CD14-positive monocyte (primary cell): Measurements from ENCODE around the gene CD226. TPM values are rescaled to one million over a fixed set of nuclear protein-coding genes. Genes with fewer than 3 reads are reported as not detected.

Experiments used
- DNase-seq, 3 donors: peaks; one replicate each; pipeline ENCODE4 v3.0.0-alpha.2; 2011 to 2022
- H2AFZ ChIP-seq: 2 replicates; pipeline ENCODE4 v1.6.0; 2012; ENCODE audit warnings: mild to moderate bottlenecking, low read depth, low read length, inconsistent platforms; ENCODE audit not compliant: insufficient read depth, poor library complexity, severe bottlenecking
- H3K27ac ChIP-seq, 2 donors: 1 replicate in 1 of 2; 2 replicates in 1 of 2; pipeline ENCODE4 v1.5.1; 2012 to 2013; ENCODE audit warnings: low read length in 2 of 2, control low read depth in 1 of 2, inconsistent platforms in 1 of 2, low read depth in 1 of 2, mild to moderate bottlenecking in 1 of 2
- H3K27me3 ChIP-seq, 2 donors: one replicate each; pipeline versions ENCODE4 v1.6.0 to v1.6.1; 2011 to 2013; ENCODE audit warnings: low read length in 2 of 2; ENCODE audit not compliant: control insufficient read depth in 2 of 2, insufficient read depth in 2 of 2
- H3K36me3 ChIP-seq, 2 donors: replicated peaks in 1 of 2; 1 replicate in 1 of 2; 2 replicates in 1 of 2; pipeline versions ENCODE4 v1.5.1 to v1.6.1; 2012 to 2013; ENCODE audit warnings: low read length in 2 of 2, control low read depth in 1 of 2, inconsistent platforms in 1 of 2, mild to moderate bottlenecking in 1 of 2; ENCODE audit not compliant: insufficient read depth in 2 of 2, control insufficient read depth in 1 of 2
- H3K4me1 ChIP-seq, 2 donors: 1 replicate in 1 of 2; 2 replicates in 1 of 2; pipeline versions ENCODE4 v1.5.1 to v1.6.1; 2012 to 2013; ENCODE audit warnings: low read length in 2 of 2, control low read depth in 1 of 2, inconsistent platforms in 1 of 2, mild to moderate bottlenecking in 1 of 2, moderate library complexity in 1 of 2; ENCODE audit not compliant: insufficient read depth in 2 of 2, control insufficient read depth in 1 of 2
- H3K4me2 ChIP-seq: replicated peaks from 2 replicates; pipeline ENCODE3; 2012; ENCODE audit warnings: low read length, moderate library complexity, mild to moderate bottlenecking; ENCODE audit not compliant: poor library complexity, severe bottlenecking; ENCODE audit errors: extremely low read depth
- H3K4me3 ChIP-seq, 3 experiments: fragments of 200-600 bp in 1 of 3; sonication (generic) in 1 of 3; replicated peaks in 1 of 3; 1 replicate in 2 of 3; 2 replicates in 1 of 3; pipeline ENCODE4 v1.5.1; 2011 to 2013; ENCODE audit warnings: low read length in 3 of 3, mild to moderate bottlenecking in 3 of 3, control low read depth in 2 of 3, low read depth in 2 of 3, inconsistent platforms in 1 of 3, moderate library complexity in 1 of 3
- H3K79me2 ChIP-seq: 2 replicates; pipeline ENCODE4 v1.6.0; 2012; ENCODE audit warnings: mild to moderate bottlenecking, control low read depth, inconsistent platforms, low read length, moderate library complexity; ENCODE audit not compliant: insufficient read depth
- H3K9ac ChIP-seq: 2 replicates; pipeline ENCODE4 v1.6.0; 2017; ENCODE audit warnings: low read length, mild to moderate bottlenecking; ENCODE audit not compliant: insufficient read depth, poor library complexity, severe bottlenecking
- H3K9me3 ChIP-seq, 2 donors: replicated peaks in 1 of 2; 1 replicate in 1 of 2; 2 replicates in 1 of 2; pipeline versions ENCODE4 v1.5.1 to v1.6.1; 2012 to 2013; ENCODE audit warnings: low read length in 2 of 2, control low read depth in 1 of 2; ENCODE audit not compliant: control insufficient read depth in 1 of 2, insufficient read depth in 1 of 2
- H4K20me1 ChIP-seq: 2 replicates; pipeline ENCODE4 v1.6.0; 2012; ENCODE audit warnings: mild to moderate bottlenecking, low read length, control low read depth, moderate library complexity; ENCODE audit not compliant: insufficient read depth
- H3K27ac Mint-ChIP-seq, 7 donors: one replicate each; pipeline ENCODE4 v1.8.0; 2020; ENCODE audit warnings: mild to moderate bottlenecking in 7 of 7, mixed read lengths in 7 of 7, moderate library complexity in 6 of 7, inconsistent platforms in 2 of 7
- H3K27me3 Mint-ChIP-seq, 3 donors: one replicate each; pipeline ENCODE4 v1.8.0; 2021 to 2022; ENCODE audit warnings: low read depth in 3 of 3, mild to moderate bottlenecking in 3 of 3, mixed read lengths in 3 of 3, moderate library complexity in 3 of 3, inconsistent platforms in 1 of 3
- H3K36me3 Mint-ChIP-seq, 2 donors: one replicate each; pipeline ENCODE4 v1.8.0; 2020; ENCODE audit warnings: mixed read lengths in 2 of 2, inconsistent platforms in 1 of 2, mild to moderate bottlenecking in 1 of 2
- H3K4me1 Mint-ChIP-seq: one replicate; pipeline ENCODE4 v1.8.0; 2020; ENCODE audit warnings: mild to moderate bottlenecking, mixed read lengths
- H3K4me3 Mint-ChIP-seq, 2 donors: one replicate each; pipeline ENCODE4 v1.8.0; 2020; ENCODE audit warnings: mild to moderate bottlenecking in 2 of 2, mixed read lengths in 2 of 2, moderate library complexity in 1 of 2
- H3K9me3 Mint-ChIP-seq, 7 donors: one replicate each; pipeline ENCODE4 v1.8.0; 2020 to 2022; ENCODE audit warnings: mixed read lengths in 7 of 7, mild to moderate bottlenecking in 6 of 7, moderate library complexity in 6 of 7, inconsistent platforms in 2 of 7
- CTCF ChIP-seq: fragments of 200-600 bp; IDR thresholded peaks from one replicate; pipeline ENCODE4 v1.8.0; 2022; ENCODE audit warnings: antibody characterized with exemption, mild to moderate bottlenecking
- WGBS: methylation state at CpG from one replicate; pipeline ENCODE4 v1.1.5; 2013; ENCODE audit warnings: missing lambda C conversion rate; ENCODE audit not compliant: insufficient coverage; 5-methylcytosine and 5-hydroxymethylcytosine counted together
- intact Hi-C, 2 donors: fragments of 100-400 bp; cut with micrococcal nuclease; formaldehyde crosslinking; loops; one replicate each; pipeline versions ENCODE4 v1.15.0 to v1.15.1; 2023
- polyA plus RNA-seq, 3 donors: library from polyadenylated mRNA; depleted of rRNA in 1 of 3; unstranded in 2 of 3; stranded (reverse) in 1 of 3; fragments of 300-500 nt in 2 of 3; fragments of >200 nt in 1 of 3; fragmentation: Illumina TruSeq in 2 of 3; gene quantifications; 1 replicate in 2 of 3; 2 replicates in 1 of 3; pipeline ENCODE4 v1.2.3, GENCODE V29; 2012 to 2021

Gene CD226
- polyA plus RNA-seq, 3 donors, result 0.53 to 1.1 (median 0.65) TPM

GRCh38 chr18:69844656-69845055 is 103.0 kb downstream of the CD226 start:
- Histone ChIP-seq H3K4me3 (no peak overlapping the region), H3K27me3 (no peaks in the 10 kb centered on the region), H3K4me2 (no peak overlapping the region), H3K4me1 (no peaks in the 10 kb centered on the region), H3K9ac (no peak overlapping the region), H2AFZ (no peak overlapping the region), H3K27ac (no peak overlapping the region), H3K79me2 (no peaks in the 10 kb centered on the region), H3K9me3 (no peaks in the 10 kb centered on the region), H4K20me1 (no peaks in the 10 kb centered on the region), H3K36me3 (no peaks in the 10 kb centered on the region)
- DNase-seq, result no peak
- intact Hi-C loops, result no loop called here
- H3K4me3 Mint-ChIP-seq, result no peak overlapping the region
- no peak for TF ChIP-seq CTCF
- WGBS, result no CpG with 5 or more reads among the region's 2 CpGs
- H3K4me1 Mint-ChIP-seq, result no peaks in the 10 kb centered on the region
- H3K27me3 Mint-ChIP-seq, result peaks cover 0 to 2% (median 2%) of the 10 kb centered on the region in 3 donors
- H3K9me3 Mint-ChIP-seq, result no peaks in the 10 kb centered on the region
- no peak overlapping the region for H3K27ac Mint-ChIP-seq
- H3K36me3 Mint-ChIP-seq, result no peaks in the 10 kb centered on the region

GRCh38 chr18:69843015-69843414 is 104.7 kb downstream of the CD226 start:
- Mint-ChIP-seq H3K27me3 (peaks cover 0 to 5% (median 2%) of the 10 kb centered on the region in 3 donors), H3K9me3 (peaks cover 0 to 6% (median 0%) of the 10 kb centered on the region in 7 donors), H3K36me3 (no peaks in the 10 kb centered on the region), H3K4me3 (no peak overlapping the region), H3K4me1 (no peaks in the 10 kb centered on the region), H3K27ac (no peak overlapping the region)
- 89% methylated on average over 1 of the region's 5 CpGs for WGBS
- H3K4me2 ChIP-seq, result no peak overlapping the region
- no peak for TF ChIP-seq CTCF
- H3K27me3 ChIP-seq, result no peaks in the 10 kb centered on the region
- no peaks in the 10 kb centered on the region for H3K79me2 ChIP-seq
- H2AFZ ChIP-seq, result no peak overlapping the region
- H3K27ac ChIP-seq, result no peak overlapping the region
- no peaks in the 10 kb centered on the region for H3K36me3 ChIP-seq
- DNase-seq, result no peak
- H3K4me3 ChIP-seq, result no peak overlapping the region
- H3K9me3 ChIP-seq, result no peaks in the 10 kb centered on the region
- intact Hi-C loops, result no loop called here
- H3K9ac ChIP-seq, result no peak overlapping the region
- no peaks in the 10 kb centered on the region for H3K4me1 ChIP-seq
- H4K20me1 ChIP-seq, result no peaks in the 10 kb centered on the region
